Stomach smooth muscle (tissue), 2 donors: Measurements from ENCODE around the gene EGLN3.
"Not testable (repeated sequence)": the region's sequence is repeated elsewhere in the genome, so short reads cannot be mapped to it uniquely, and the experiment has no call there.

Source experiments
- H3K27ac ChIP-seq: one replicate; pipeline ENCODE4 v1.7.0; 2013; ENCODE audit warnings: mild to moderate bottlenecking, low read length, inconsistent platforms
- H3K27me3 ChIP-seq, 2 donors: one replicate each; pipeline ENCODE4 v1.7.0; 2013; ENCODE audit warnings: low read length in 2 of 2; ENCODE audit not compliant: insufficient read depth in 2 of 2, control insufficient read depth in 1 of 2
- H3K36me3 ChIP-seq, 2 donors: one replicate each; pipeline ENCODE4 v1.7.0; 2013; ENCODE audit warnings: low read length in 2 of 2; ENCODE audit not compliant: control insufficient read depth in 2 of 2, insufficient read depth in 2 of 2
- H3K4me1 ChIP-seq: one replicate; pipeline ENCODE4 v1.7.0; 2013; ENCODE audit warnings: low read length; ENCODE audit not compliant: control insufficient read depth, insufficient read depth
- H3K4me3 ChIP-seq, 2 donors: one replicate each; pipeline ENCODE4 v1.7.0; 2013; ENCODE audit warnings: low read length in 2 of 2
- H3K9ac ChIP-seq, 2 donors: one replicate each; pipeline ENCODE4 v1.7.0; 2013; ENCODE audit warnings: low read length in 2 of 2, mild to moderate bottlenecking in 1 of 2
- H3K9me3 ChIP-seq, 2 donors: one replicate each; pipeline ENCODE4 v1.7.0; 2013; ENCODE audit warnings: low read length in 2 of 2; ENCODE audit not compliant: control insufficient read depth in 2 of 2
- donor health status: healthy.
- donor health status: Pancreatic carcinoma.

Gene EGLN3

DNA sequence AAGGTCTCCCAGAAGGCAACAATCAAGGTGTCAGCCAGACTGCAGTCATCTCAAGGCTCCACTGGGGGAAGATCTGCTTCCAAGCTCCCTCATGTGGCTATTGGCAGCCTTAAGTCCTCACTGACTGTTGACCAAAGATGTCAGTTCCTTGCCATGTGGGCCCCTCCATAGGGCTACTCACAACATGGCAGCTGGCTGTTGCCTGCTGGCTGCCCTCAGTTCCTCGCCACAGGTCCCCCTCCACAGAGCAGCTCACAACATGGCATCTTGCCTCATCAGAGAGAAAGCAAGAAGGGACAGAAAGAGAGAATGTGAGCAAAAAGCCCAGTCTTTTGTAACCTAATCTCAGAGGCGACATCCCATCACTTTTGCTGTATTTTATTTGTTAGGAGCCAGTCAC, 34.4 kb upstream of the EGLN3 start:
- H3K9me3 ChIP-seq, result peaks cover 0 to 6% of the 10 kb centered on the region in 2 donors
- H3K4me1 ChIP-seq, result peaks cover 10% of the 10 kb centered on the region
- no peak overlapping the region for H3K4me3 ChIP-seq
- no peak overlapping the region for H3K9ac ChIP-seq
- H3K27me3 ChIP-seq, result no peaks in the 10 kb centered on the region
- no peaks in the 10 kb centered on the region for H3K36me3 ChIP-seq
- no peak overlapping the region for H3K27ac ChIP-seq

DNA sequence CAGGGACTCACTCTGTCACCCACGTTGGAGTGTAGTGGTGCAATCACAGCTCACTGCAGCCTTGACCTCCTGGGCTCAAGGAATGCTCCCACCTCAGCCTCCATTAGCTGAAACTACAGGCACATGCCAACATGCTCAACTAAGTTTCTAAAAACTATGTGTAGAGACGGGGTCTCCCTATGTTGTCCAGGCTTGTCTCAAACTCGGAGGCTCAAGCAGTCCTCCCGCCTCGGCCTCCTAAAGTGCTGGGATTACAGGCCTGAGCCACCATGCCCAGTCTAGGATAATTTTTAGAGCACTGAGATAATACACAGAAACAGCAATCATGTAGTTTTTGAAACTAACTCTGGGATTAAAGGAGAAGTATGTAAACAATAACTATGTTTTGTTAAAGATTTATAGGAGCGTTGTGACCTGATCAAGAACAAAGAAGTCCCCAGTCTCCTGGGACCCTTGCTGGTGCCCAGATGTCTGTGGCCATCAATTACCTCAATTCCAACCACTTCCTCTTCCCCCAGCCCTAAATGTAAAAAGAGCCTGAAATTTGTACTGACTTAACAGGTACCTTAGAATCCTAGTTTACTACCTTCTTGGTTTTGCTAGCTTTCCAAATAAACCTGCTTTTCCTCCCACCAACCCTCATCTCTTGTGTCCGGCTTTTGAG, 28.9 kb upstream of the EGLN3 start:
- Histone ChIP-seq H3K4me3 (no peak overlapping the region), H3K9me3 (no peaks in the 10 kb centered on the region), H3K27me3 (no peaks in the 10 kb centered on the region), H3K4me1 (peaks cover 5% of the 10 kb centered on the region), H3K27ac (no peak overlapping the region), H3K9ac (no peak overlapping the region), H3K36me3 (no peaks in the 10 kb centered on the region)

DNA sequence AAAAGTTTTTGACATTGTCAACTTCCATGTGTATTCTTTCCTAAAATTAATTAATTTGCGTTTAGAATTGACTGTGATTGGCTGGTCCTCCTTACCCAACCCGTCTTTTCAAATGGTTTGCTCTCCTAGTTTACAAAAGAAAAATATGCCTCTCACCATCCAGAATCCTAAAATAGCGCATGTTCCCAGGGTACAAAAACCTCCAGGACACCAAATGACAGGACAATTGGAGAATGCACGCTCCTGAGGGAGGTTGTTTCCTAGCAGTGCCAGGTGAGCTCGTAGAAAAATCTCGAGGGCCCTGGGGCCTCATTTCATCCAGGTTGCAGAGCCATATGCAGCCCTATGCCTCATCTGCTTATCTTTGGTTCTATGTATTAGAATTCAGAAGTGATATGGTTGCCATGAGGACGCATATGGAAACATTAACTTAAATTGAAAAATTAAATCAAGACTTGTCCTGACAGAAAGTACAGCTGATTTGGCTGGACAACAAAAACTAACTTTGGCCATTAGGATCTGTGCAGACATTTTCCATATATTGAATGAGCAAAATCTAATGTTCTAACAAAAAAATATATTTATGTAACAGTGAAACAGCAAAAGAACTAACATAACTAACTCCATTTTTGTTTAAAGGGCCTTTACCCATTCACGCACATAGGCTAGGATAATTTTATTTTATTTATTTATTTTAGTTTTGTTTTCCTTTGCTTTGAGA, 28.2 kb upstream of the EGLN3 start:
- no peak overlapping the region for H3K9ac ChIP-seq
- no peaks in the 10 kb centered on the region for H3K27me3 ChIP-seq
- no peaks in the 10 kb centered on the region for H3K36me3 ChIP-seq
- peaks cover 5% of the 10 kb centered on the region for H3K4me1 ChIP-seq
- H3K9me3 ChIP-seq, result no peaks in the 10 kb centered on the region
- H3K4me3 ChIP-seq, result no peak overlapping the region
- no peak overlapping the region for H3K27ac ChIP-seq

DNA sequence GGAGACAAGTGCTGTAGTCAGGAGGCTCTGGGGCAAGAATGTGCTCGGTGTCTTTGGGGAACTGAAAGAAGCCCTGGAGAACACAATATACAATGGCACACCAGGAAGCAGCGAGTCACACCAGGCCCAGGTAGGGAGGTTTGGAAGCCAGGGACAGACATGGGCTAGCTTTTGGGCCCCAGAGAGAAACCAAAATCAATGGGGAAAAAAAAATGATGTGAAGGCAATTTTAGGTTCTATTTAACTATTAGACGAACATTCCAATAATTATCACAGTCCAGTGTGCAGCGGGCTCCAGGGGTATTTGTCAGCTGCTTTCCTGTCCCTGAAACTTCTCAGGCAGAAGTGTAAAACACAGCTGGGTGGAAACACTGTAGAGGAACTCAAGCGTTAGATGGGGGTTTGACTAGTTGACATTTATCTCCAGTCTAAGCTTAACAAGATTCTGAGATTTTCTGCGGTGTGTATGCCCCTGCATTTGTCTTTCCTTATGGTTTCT, 21.8 kb upstream of the EGLN3 start:
- Histone ChIP-seq H3K27me3 (no peaks in the 10 kb centered on the region), H3K9ac (no peak overlapping the region), H3K36me3 (no peaks in the 10 kb centered on the region), H3K4me3 (no peak overlapping the region), H3K9me3 (no peaks in the 10 kb centered on the region), H3K4me1 (no peaks in the 10 kb centered on the region), H3K27ac (no peak overlapping the region)

DNA sequence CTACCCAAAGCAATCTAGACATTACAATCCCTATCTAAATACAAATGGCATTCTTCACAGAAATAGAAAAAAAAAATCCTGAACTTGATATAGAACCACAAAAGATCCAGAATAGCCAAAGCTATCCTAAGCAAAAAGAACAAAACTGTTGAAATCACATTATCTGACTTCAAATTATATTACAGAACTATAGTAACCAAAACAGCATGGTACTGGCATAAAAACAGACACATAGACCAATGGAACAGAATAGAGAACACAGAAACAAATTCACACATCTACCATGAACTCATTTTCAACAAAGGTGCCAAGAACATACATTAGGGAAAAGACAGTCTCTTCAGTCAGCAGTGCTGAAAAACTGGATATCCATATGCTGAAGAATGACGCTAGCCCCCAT, 19.0 kb upstream of the EGLN3 start:
- H3K4me1 ChIP-seq, H3K27ac ChIP-seq, H3K4me3 ChIP-seq, H3K36me3 ChIP-seq, H3K9ac ChIP-seq, H3K9me3 ChIP-seq, H3K27me3 ChIP-seq: not testable (repeated sequence)

DNA sequence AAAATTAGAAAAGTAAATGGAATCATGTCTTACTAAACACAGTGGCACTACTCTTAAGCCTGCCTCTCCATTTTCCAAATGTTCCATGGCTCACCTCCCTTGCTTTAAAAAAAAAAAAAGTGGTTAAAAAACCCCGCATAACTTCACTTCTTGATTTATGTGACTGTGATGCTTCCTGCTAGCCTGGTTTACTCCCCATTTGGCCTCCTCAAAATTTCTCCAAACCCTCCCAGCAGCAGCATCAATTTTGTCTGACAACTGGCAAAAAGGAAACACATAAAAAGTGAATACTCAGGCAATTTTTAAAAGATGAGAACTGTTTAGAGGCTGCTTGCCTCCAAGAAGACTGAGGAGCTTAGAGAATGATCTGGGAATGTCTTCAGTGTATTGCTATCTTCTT, 17.8 kb upstream of the EGLN3 start:
- H3K36me3 ChIP-seq, result no peaks in the 10 kb centered on the region
- H3K27ac ChIP-seq, result no peak overlapping the region
- H3K27me3 ChIP-seq, result no peaks in the 10 kb centered on the region
- no peak overlapping the region for H3K4me3 ChIP-seq
- no peaks in the 10 kb centered on the region for H3K4me1 ChIP-seq
- no peaks in the 10 kb centered on the region for H3K9me3 ChIP-seq
- no peak overlapping the region for H3K9ac ChIP-seq

DNA sequence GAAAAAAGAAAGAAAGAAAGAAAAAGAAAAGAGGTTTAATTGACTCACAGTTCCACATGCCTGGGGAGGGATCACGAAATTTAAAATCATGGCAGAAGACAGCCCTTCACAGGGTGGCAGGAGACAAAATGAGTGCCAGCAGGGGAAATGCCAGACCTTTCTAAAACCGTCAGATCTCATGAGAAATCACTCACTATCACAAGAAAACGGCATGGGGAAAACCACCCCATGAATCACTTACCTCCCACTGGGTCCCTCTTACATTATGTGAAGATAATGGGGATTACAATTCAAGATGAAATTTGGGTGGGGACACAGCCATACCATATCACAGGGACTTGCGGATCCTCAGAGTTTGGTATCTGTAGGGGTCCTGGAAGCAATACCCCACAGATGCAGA, 16.3 kb upstream of the EGLN3 start:
- Histone ChIP-seq H3K36me3 (no peaks in the 10 kb centered on the region), H3K4me1 (no peaks in the 10 kb centered on the region), H3K9me3 (no peaks in the 10 kb centered on the region), H3K4me3 (no peak overlapping the region), H3K27ac (no peak overlapping the region), H3K27me3 (no peaks in the 10 kb centered on the region), H3K9ac (no peak overlapping the region)

DNA sequence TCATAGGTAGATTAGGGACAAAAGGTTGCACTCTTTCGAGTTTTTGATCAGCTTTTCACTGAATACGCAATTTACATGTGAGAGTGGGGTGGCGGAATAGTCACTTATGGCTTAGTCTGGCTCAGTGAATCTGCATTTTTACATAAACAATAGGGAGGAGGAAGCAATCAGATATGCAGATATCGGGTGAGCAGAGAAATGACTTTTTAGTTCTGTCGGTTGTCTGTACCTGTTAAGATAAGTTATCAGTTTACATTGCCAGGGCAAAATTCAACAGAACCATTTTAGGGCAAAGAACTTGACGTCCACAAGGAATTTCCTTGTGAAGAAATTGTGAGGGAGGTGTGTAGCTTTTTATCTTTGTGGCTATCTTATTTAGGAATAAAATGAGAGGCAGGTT, 15.4 kb upstream of the EGLN3 start:
- H3K9me3 ChIP-seq, result no peaks in the 10 kb centered on the region
- no peaks in the 10 kb centered on the region for H3K27me3 ChIP-seq
- no peak overlapping the region for H3K9ac ChIP-seq
- H3K36me3 ChIP-seq, result no peaks in the 10 kb centered on the region
- no peak overlapping the region for H3K27ac ChIP-seq
- no peaks in the 10 kb centered on the region for H3K4me1 ChIP-seq
- H3K4me3 ChIP-seq, result no peak overlapping the region

DNA sequence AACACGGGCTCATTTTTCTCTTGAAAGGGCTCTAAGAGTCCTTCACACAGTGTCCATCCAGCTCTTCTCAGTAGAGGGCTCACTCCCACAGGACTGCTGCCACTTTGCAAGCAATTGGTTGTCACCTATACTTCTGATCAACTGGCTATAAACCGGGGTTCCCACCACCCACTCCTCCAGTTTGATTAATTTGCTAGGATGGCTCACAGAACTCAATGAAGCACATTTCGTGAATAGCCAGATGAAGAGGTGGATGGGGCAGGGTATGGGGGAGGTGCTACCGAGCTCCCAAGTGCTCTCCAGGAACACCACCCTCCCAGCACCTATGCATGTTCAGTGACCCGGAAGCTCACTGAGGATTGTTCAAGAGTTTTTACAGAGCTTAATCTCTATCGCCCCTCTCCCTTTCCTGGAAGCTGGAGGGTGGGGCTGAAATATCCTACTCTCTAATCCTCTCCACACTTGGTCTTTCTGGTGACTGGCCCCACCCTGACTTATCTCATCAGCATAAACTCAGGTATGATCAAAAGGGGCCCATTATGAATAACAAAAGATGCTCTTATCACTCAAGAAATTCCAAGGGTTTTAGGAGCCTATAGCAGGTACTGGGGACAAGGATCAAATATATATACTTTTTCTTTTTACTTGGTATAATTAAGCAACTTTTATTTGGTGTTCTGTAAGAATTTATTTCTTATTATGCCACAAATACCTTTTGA, 13.9 kb upstream of the EGLN3 start:
- no peak overlapping the region for H3K4me3 ChIP-seq
- no peak overlapping the region for H3K27ac ChIP-seq
- no peaks in the 10 kb centered on the region for H3K9me3 ChIP-seq
- H3K9ac ChIP-seq, result no peak overlapping the region
- no peaks in the 10 kb centered on the region for H3K27me3 ChIP-seq
- no peaks in the 10 kb centered on the region for H3K4me1 ChIP-seq
- H3K36me3 ChIP-seq, result no peaks in the 10 kb centered on the region

DNA sequence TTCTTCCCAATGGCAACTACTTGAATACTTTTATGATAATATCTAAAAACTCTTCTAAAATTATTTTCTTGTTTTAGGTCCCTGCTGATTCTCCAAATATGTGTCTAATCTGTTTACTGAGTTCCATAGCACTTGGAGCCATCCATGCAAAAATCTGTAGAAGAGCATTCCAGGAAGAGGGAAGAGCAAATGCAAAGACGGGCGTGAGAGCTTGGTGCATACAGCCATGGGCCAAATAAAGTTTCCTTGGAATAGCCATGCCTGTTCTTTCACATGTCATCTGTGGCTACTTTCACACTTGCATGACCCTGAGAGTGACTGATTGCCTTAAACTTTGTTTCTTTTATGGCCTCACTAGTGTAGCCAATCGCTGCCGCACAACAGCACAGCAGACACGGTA, 13.0 kb upstream of the EGLN3 start:
- Histone ChIP-seq H3K27ac (no peak overlapping the region), H3K9me3 (no peaks in the 10 kb centered on the region), H3K9ac (no peak overlapping the region), H3K4me3 (no peak overlapping the region), H3K36me3 (no peaks in the 10 kb centered on the region), H3K27me3 (no peaks in the 10 kb centered on the region), H3K4me1 (no peaks in the 10 kb centered on the region)

DNA sequence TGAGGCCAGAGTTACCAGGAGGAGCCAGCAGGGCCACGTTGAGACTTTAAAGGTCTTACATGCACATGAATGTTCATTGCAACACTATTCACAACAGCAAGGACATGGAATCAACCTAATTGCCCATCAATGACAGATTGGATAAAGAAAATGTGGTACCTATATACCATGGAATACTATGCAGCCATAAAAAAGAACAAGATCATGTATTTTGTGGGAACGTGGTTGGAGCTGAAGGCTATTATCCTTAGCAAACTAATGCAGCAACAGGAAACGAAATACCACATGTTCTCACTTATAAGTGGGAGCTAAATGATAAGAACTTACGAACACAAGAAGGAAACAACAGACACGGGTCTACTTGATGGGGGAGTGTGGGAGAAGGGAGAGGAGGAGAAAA, 11.6 kb upstream of the EGLN3 start:
- not testable (repeated sequence) for H3K9me3 ChIP-seq, H3K36me3 ChIP-seq, H3K27ac ChIP-seq, H3K4me3 ChIP-seq, H3K4me1 ChIP-seq, H3K27me3 ChIP-seq, H3K9ac ChIP-seq
